Measurements from ENCODE around the gene USP25. TPM values are rescaled to one million over a fixed set of nuclear protein-coding genes. Genes with fewer than 3 reads are reported as not detected.

Gene USP25
- total RNA-seq, 1 experiment from 2014 or later, result 33.6 TPM

GRCh38 chr21:15908187-15908586 lies 178.4 kb downstream of the USP25 start:
- Histone ChIP-seq H4K20me1 (ENCODE audit: insufficient read depth) (no peaks in the 10 kb centered on the region), H3K9me2 (ENCODE audit: insufficient read depth) (no peaks in the 10 kb centered on the region), H3K36me3 (ENCODE audit: control insufficient read depth in 1 of 2, insufficient read depth in 2 of 2, low read length in 2 of 2) (no peaks in the 10 kb centered on the region), H2AFZ (ENCODE audit: low read depth, low read length, poor library complexity, severe bottlenecking) (no peak overlapping the region), H3K9me3 (ENCODE audit: control insufficient read depth in 1 of 2, insufficient read depth in 1 of 2, low read depth in 1 of 2, low read length in 2 of 2) (no peaks in the 10 kb centered on the region), H3K4me1 (ENCODE audit: control insufficient read depth in 1 of 2, insufficient read depth in 2 of 2, low read length in 2 of 2) (no peaks in the 10 kb centered on the region), H3K27ac (ENCODE audit: low read depth, low read length) (no peak overlapping the region), H3K9ac (ENCODE audit: low read length) (no peak overlapping the region), H3K27me3 (ENCODE audit: insufficient read depth, low read length) (no peaks in the 10 kb centered on the region), H3K4me3 (replicated peaks in 1 of 2; ENCODE audit: low read depth in 1 of 2, low read length in 2 of 2) (no peak overlapping the region), H3K79me2 (ENCODE audit: insufficient read depth, low read length) (no peaks in the 10 kb centered on the region), H3K4me2 (ENCODE audit: low read length) (no peak overlapping the region)
- TF ChIP-seq MAX (IDR thresholded peaks at IDR 0.05) (no peak), RAD21 (IDR thresholded peaks at IDR 0.05; ENCODE audit: low read depth) (no peak), CBX3 (IDR thresholded peaks at IDR 0.05; ENCODE audit: low read depth) (no peak), ZBTB33 (IDR thresholded peaks at IDR 0.05; ENCODE audit: extremely low read depth, insufficient replicate concordance, low read length) (no peak), TCF7L2 (IDR thresholded peaks at IDR 0.05; ENCODE audit: borderline replicate concordance, extremely low read depth, insufficient read depth, insufficient read length) (no peak), SIN3A (IDR thresholded peaks at IDR 0.05; ENCODE audit: low read depth) (no peak), EZH2 (IDR thresholded peaks at IDR 0.05) (no peak), ATF3 (IDR thresholded peaks at IDR 0.05) (no peak), ZFX (IDR thresholded peaks at IDR 0.05) (no peak), REST (IDR thresholded peaks at IDR 0.05; ENCODE audit: low read depth) (no peak), SP1 (IDR thresholded peaks at IDR 0.05; ENCODE audit: low read depth) (no peak), SRF (IDR thresholded peaks at IDR 0.05; ENCODE audit: low read depth) (no peak), POLR2A (IDR thresholded peaks at IDR 0.05; ENCODE audit: borderline replicate concordance, extremely low read depth, insufficient read depth, insufficient read length) (no peak), ELF1 (IDR thresholded peaks at IDR 0.05; ENCODE audit: borderline replicate concordance, low read depth) (no peak), POLR2AphosphoS5 (IDR thresholded peaks at IDR 0.05; ENCODE audit: low read depth, low read length) (no peak), YY1 (IDR thresholded peaks at IDR 0.05; ENCODE audit: extremely low read depth, insufficient replicate concordance, low read depth, low read length) (no peak), ZNF274 (IDR thresholded peaks at IDR 0.05; ENCODE audit: low read depth, low read length) (no peak), EGR1 (IDR thresholded peaks at IDR 0.05; ENCODE audit: low read depth) (no peak), CTCF (IDR thresholded peaks at IDR 0.05 in 2 of 3, conservative IDR thresholded peaks at IDR 0.05 in 1 of 3; ENCODE audit: borderline replicate concordance in 1 of 3, insufficient read depth in 1 of 3, low read depth in 2 of 3, low read length in 2 of 3) (no peak), EZH2phosphoT487 (IDR thresholded peaks at IDR 0.05; ENCODE audit: borderline replicate concordance) (no peak)
- intact Hi-C loops (cut with micrococcal nuclease), result no loop called here
- DNase-seq (ENCODE audit: low read depth, low spot score) (no peak), ATAC-seq (no peak)
- no TSS peak for BruUV-seq (replicated peaks)
- ChIA-PET POLR2A (no interaction called here), CTCF (no interaction called here), RAD21 (ENCODE audit: low non-redundant PET in 1 of 2, low total read pairs in 2 of 2, uncharacterized antibody in 2 of 2, unreplicated experiment in 2 of 2) (no interaction called here)
